Spleen (tissue), 11 donors: Measurements from ENCODE around the gene SACM1L. TPM values are rescaled to one million over a fixed set of nuclear protein-coding genes. Genes with fewer than 3 reads are reported as not detected.

Experiments used
- DNase-seq: peaks from one replicate; pipeline ENCODE4 v3.0.0-alpha.2; 2020
- H3K27ac ChIP-seq, 8 donors: fragments of 200-600 bp; sonication (generic) in 7 of 8; 1 replicate in 4 of 8; 2 replicates in 4 of 8; pipeline versions ENCODE4 v1.5.0 to v1.8.0; 2016 to 2021; ENCODE audit warnings: inconsistent platforms in 4 of 8, mild to moderate bottlenecking in 4 of 8, moderate library complexity in 1 of 8
- H3K27me3 ChIP-seq, 7 donors: fragments of 200-600 bp; sonication (generic) in 6 of 7; replicated peaks in 1 of 7; 1 replicate in 4 of 7; 2 replicates in 3 of 7; pipeline versions ENCODE4 v1.5.0 to v1.8.0; 2016 to 2021; ENCODE audit warnings: inconsistent platforms in 3 of 7, mild to moderate bottlenecking in 1 of 7
- H3K36me3 ChIP-seq, 6 donors: fragments of 200-600 bp; sonication (generic) in 5 of 6; 1 replicate in 4 of 6; 2 replicates in 2 of 6; pipeline versions ENCODE4 v1.5.0 to v1.8.0; 2016 to 2021; ENCODE audit warnings: inconsistent platforms in 2 of 6
- H3K4me1 ChIP-seq, 6 donors: fragments of 200-600 bp; sonication (generic) in 5 of 6; 1 replicate in 3 of 6; 2 replicates in 3 of 6; pipeline versions ENCODE4 v1.5.0 to v1.8.0; 2016 to 2021; ENCODE audit warnings: inconsistent platforms in 3 of 6
- H3K4me3 ChIP-seq, 8 donors: fragments of 200-600 bp; sonication (generic) in 7 of 8; 1 replicate in 4 of 8; 2 replicates in 4 of 8; pipeline versions ENCODE4 v1.5.0 to v1.8.0; 2016 to 2021; ENCODE audit warnings: inconsistent platforms in 4 of 8, mild to moderate bottlenecking in 4 of 8, moderate library complexity in 2 of 8
- H3K9me3 ChIP-seq, 8 donors: fragments of 200-600 bp; sonication (generic) in 7 of 8; 1 replicate in 4 of 8; 2 replicates in 4 of 8; pipeline versions ENCODE4 v1.5.0 to v1.8.0; 2016 to 2021; ENCODE audit warnings: inconsistent platforms in 4 of 8
- CTCF ChIP-seq, 11 experiments: fragments of 200-600 bp in 7 of 11; fragments of 450-650 bp in 4 of 11; sonication (generic) in 4 of 11; IDR thresholded peaks in 8 of 11; conservative IDR thresholded peaks in 3 of 11; 1 replicate in 7 of 11; 2 replicates in 4 of 11; pipeline versions ENCODE4 v1.4.0 to v1.8.0; 2016 to 2021; ENCODE audit warnings: antibody characterized with exemption in 11 of 11, inconsistent platforms in 4 of 11, mild to moderate bottlenecking in 1 of 11
- POLR2A ChIP-seq, 3 donors: fragments of 450-650 bp; IDR thresholded peaks; one replicate each; pipeline ENCODE4 v1.5.1; 2017; ENCODE audit warnings: antibody characterized with exemption in 3 of 3, mild to moderate bottlenecking in 1 of 3
- POLR2AphosphoS5 ChIP-seq, 3 donors: sonication (generic); formaldehyde crosslinking; IDR thresholded peaks; one replicate each; pipeline ENCODE4 v1.5.1; 2017; ENCODE audit warnings: antibody characterized with exemption in 3 of 3
- WGBS, 5 donors: extraction: QIAGEN DNeasy Blood & Tissue Kit in 3 of 5; methylation state at CpG; one replicate each; pipeline versions ENCODE4 v1.1.5 to v1.1.7; 2013 to 2018; 5-methylcytosine and 5-hydroxymethylcytosine counted together
- intact Hi-C: fragments of 100-400 bp; cut with DNase I; formaldehyde crosslinking; loops from one replicate; pipeline ENCODE4 v1.15.0; 2023; ENCODE audit warnings: low total_unique reads
- polyA plus RNA-seq, 3 donors: library from polyadenylated mRNA; stranded (reverse); fragments of 200-250 nt; gene quantifications; one replicate each; pipeline ENCODE4 v1.2.1, GENCODE V29; 2013
- total RNA-seq, 7 donors: library from RNA; depleted of rRNA in 3 of 7; stranded (reverse); fragments of >200 nt in 3 of 7; fragmentation: NEBNext Ultra II Directional in 4 of 7; extraction: Animal tissue kit (Norgen Biotek cat#: 25700) in 4 of 7; gene quantifications; one replicate each; pipeline versions ENCODE4 v1.1.0 to v1.2.1, GENCODE V29; 2016 to 2021
- donor health status: healthy with polysubstance abuse.
- donor health status: DM: no; HTN: no; CAD: no; lungs with moderate emphysema.
- donor health status: DM: no; HTN: no; CAD: no.
- donor health status: Bipolar disorder and iron deficiency.
- donor health status: healthy.
- donor health status: DM: no; HTN: no; CAD: no.
- donor health status: DM: yes; HTN: yes; CAD: no.

SACM1L gene
- total and polyA plus RNA-seq, 10 donors: 21.0 to 93.7 (median 57.2) TPM

GRCh38 chr3:45681846-45682245 is 7.3 kb upstream of the SACM1L start:
- Histone ChIP-seq H3K4me3 (no peak overlapping the region), H3K27me3 (no peaks in the 10 kb centered on the region), H3K9me3 (peaks cover 0 to 11% (median 9%) of the 10 kb centered on the region in 8 donors), H3K4me1 (peaks cover 6 to 24% (median 10%) of the 10 kb centered on the region in 6 donors), H3K27ac (no peak overlapping the region), H3K36me3 (peaks cover 6 to 59% (median 16%) of the 10 kb centered on the region in 6 donors)
- no peak for DNase-seq
- 92 to 98% (median 96%) methylated on average over 3 of the region's 3 CpGs for WGBS, 5 donors
- TF ChIP-seq POLR2AphosphoS5 (IDR thresholded peaks at IDR 0.05) (no peak), CTCF (IDR thresholded peaks at IDR 0.05 in 8 of 11, conservative IDR thresholded peaks at IDR 0.05 in 3 of 11) (no peak), POLR2A (IDR thresholded peaks at IDR 0.05) (no peak)
- intact Hi-C loops: no loop called here

- peaks cover 0 to 11% (median 9%) of the 10 kb centered on the region in 8 donors for H3K9me3 ChIP-seq
- no peak overlapping the region for H3K4me3 ChIP-seq
- H3K36me3 ChIP-seq: peaks cover 6 to 54% (median 15%) of the 10 kb centered on the region in 6 donors
- no peaks in the 10 kb centered on the region for H3K27me3 ChIP-seq
- 91 to 100% (median 94%) methylated on average over 2 of the region's 2 CpGs for WGBS, 5 donors
- intact Hi-C loops: no loop called here
- H3K4me1 ChIP-seq: peaks cover 2 to 24% (median 6%) of the 10 kb centered on the region in 6 donors
- TF ChIP-seq CTCF (IDR thresholded peaks at IDR 0.05 in 8 of 11, conservative IDR thresholded peaks at IDR 0.05 in 3 of 11) (no peak), POLR2A (IDR thresholded peaks at IDR 0.05) (no peak), POLR2AphosphoS5 (IDR thresholded peaks at IDR 0.05) (no peak)
- no peak overlapping the region for H3K27ac ChIP-seq
- DNase-seq: no peak
Observed at GRCh38 chr3:45682311-45682710, 6.9 kb upstream of the SACM1L start.

GRCh38 chr3:45682786-45683185 is 6.4 kb upstream of the SACM1L start:
- Histone ChIP-seq H3K9me3 (peaks cover 0 to 11% (median 9%) of the 10 kb centered on the region in 8 donors), H3K36me3 (peaks cover 6 to 49% (median 12%) of the 10 kb centered on the region in 6 donors), H3K27ac (no peak overlapping the region), H3K27me3 (no peaks in the 10 kb centered on the region), H3K4me1 (peaks cover 0 to 24% (median 4%) of the 10 kb centered on the region in 6 donors), H3K4me3 (no peak overlapping the region)
- 73 to 94% (median 75%) methylated on average over 5 of the region's 5 CpGs for WGBS, 5 donors
- DNase-seq: no peak
- intact Hi-C loops: no loop called here
- TF ChIP-seq POLR2AphosphoS5 (IDR thresholded peaks at IDR 0.05) (no peak), POLR2A (IDR thresholded peaks at IDR 0.05) (no peak), CTCF (IDR thresholded peaks at IDR 0.05 in 8 of 11, conservative IDR thresholded peaks at IDR 0.05 in 3 of 11) (no peak)

- Histone ChIP-seq H3K9me3 (peaks cover 0 to 11% (median 9%) of the 10 kb centered on the region in 8 donors), H3K27ac (no peak overlapping the region), H3K36me3 (peaks cover 0 to 40% (median 5%) of the 10 kb centered on the region in 6 donors), H3K4me1 (peaks cover 0 to 29% (median 10%) of the 10 kb centered on the region in 6 donors), H3K27me3 (no peaks in the 10 kb centered on the region), H3K4me3 (no peak overlapping the region)
- 83 to 90% (median 85%) methylated on average over 13 of the region's 13 CpGs for WGBS, 5 donors
- TF ChIP-seq CTCF (IDR thresholded peaks at IDR 0.05 in 8 of 11, conservative IDR thresholded peaks at IDR 0.05 in 3 of 11) (no peak), POLR2A (IDR thresholded peaks at IDR 0.05) (no peak), POLR2AphosphoS5 (IDR thresholded peaks at IDR 0.05) (no peak)
- intact Hi-C loops: no loop called here
- DNase-seq: no peak
Observed at GRCh38 chr3:45683417-45684326, 5.5 kb upstream of the SACM1L start.
